OCI-LY1 (cell line): Measurements from ENCODE around the gene SLK.

Experiments
- H2AFZ ChIP-seq: fragments of 200-600 bp; sonication (generic), shearing (Covaris generic); 2 replicates; pipeline ENCODE4 v1.6.0; 2014; ENCODE audit warnings: antibody characterized with exemption, mild to moderate bottlenecking, low read length
- H3F3A ChIP-seq: fragments of 200-600 bp; sonication (generic), shearing (Covaris generic); 2 replicates; pipeline ENCODE4 v1.6.0; 2014; ENCODE audit warnings: mild to moderate bottlenecking, antibody characterized with exemption, low read length, moderate library complexity; ENCODE audit not compliant: insufficient read depth
- H3K27ac ChIP-seq: fragments of 200-600 bp; sonication (generic); 2 replicates; pipeline ENCODE4 v1.5.1; 2014; ENCODE audit warnings: low read length, mixed run types, mild to moderate bottlenecking, low read depth; ENCODE audit not compliant: poor library complexity, severe bottlenecking
- H3K27me3 ChIP-seq: fragments of 200-600 bp; sonication (generic); 2 replicates; pipeline ENCODE4 v1.6.0; 2014; ENCODE audit warnings: antibody characterized with exemption, mild to moderate bottlenecking, low read length, moderate library complexity; ENCODE audit not compliant: insufficient read depth
- H3K36me3 ChIP-seq: fragments of 200-600 bp; sonication (generic); 2 replicates; pipeline ENCODE4 v1.6.1; 2014; ENCODE audit warnings: mild to moderate bottlenecking, antibody characterized with exemption, low read length, moderate library complexity, mixed read lengths; ENCODE audit not compliant: insufficient read depth
- H3K4me1 ChIP-seq: fragments of 200-600 bp; sonication (generic); 2 replicates; pipeline ENCODE4 v1.5.1; 2014; ENCODE audit warnings: mild to moderate bottlenecking, low read length, moderate library complexity; ENCODE audit not compliant: insufficient read depth, severe bottlenecking
- H3K4me2 ChIP-seq: fragments of 200-600 bp; sonication (generic), shearing (Covaris generic); 2 replicates; pipeline ENCODE4 v1.6.1; 2014; ENCODE audit warnings: low read length
- H3K4me3 ChIP-seq: fragments of 200-600 bp; sonication (generic); 2 replicates; pipeline ENCODE4 v1.5.1; 2014; ENCODE audit warnings: low read length, low read depth, mild to moderate bottlenecking, mixed read lengths; ENCODE audit not compliant: poor library complexity, severe bottlenecking
- H3K79me2 ChIP-seq: fragments of 200-600 bp; shearing (Covaris generic); 2 replicates; pipeline ENCODE4 v1.6.1; 2016; ENCODE audit warnings: mixed run types, low read length, mixed read lengths; ENCODE audit not compliant: insufficient read depth
- H3K9ac ChIP-seq: fragments of 200-600 bp; sonication (generic), shearing (Covaris generic); 2 replicates; pipeline ENCODE4 v1.6.1; 2014; ENCODE audit warnings: mild to moderate bottlenecking, low read length, mixed read lengths
- H3K9me2 ChIP-seq: fragments of 200-600 bp; sonication (generic), shearing (Covaris generic); 2 replicates; pipeline ENCODE4 v1.6.1; 2014; ENCODE audit warnings: low read depth, mild to moderate bottlenecking, low read length, mixed read lengths
- H3K9me3 ChIP-seq: fragments of 200-600 bp; shearing (Covaris generic); 2 replicates; pipeline ENCODE4 v1.6.1; 2014; ENCODE audit warnings: low read length, mixed read lengths
- H4K20me1 ChIP-seq: fragments of 200-600 bp; sonication (generic), shearing (Covaris generic); 2 replicates; pipeline ENCODE4 v1.6.0; 2016; ENCODE audit warnings: mild to moderate bottlenecking, low read length; ENCODE audit not compliant: insufficient read depth
- CTCF ChIP-seq: fragments of 200-600 bp; sonication (generic), shearing (Covaris generic); IDR thresholded peaks from 2 replicates; pipeline ENCODE4 v1.5.1; 2017; ENCODE audit warnings: mild to moderate bottlenecking, antibody characterized with exemption, low read length, moderate library complexity, mixed read lengths
- EZH2 ChIP-seq: fragments of 200-600 bp; sonication (generic), shearing (Covaris generic); IDR thresholded peaks from 2 replicates; pipeline ENCODE4 v1.8.0; 2017; ENCODE audit warnings: borderline replicate concordance, mixed run types, mild to moderate bottlenecking, antibody characterized with exemption, low read length, moderate library complexity, mixed read lengths

SLK gene

GRCh38 chr10:103983367-103983911, 16.5 kb downstream of the SLK start:
- TF ChIP-seq EZH2 (no peak), CTCF (no peak)
- Histone ChIP-seq H3K9me3 (no peaks in the 10 kb centered on the region), H2AFZ (no peak overlapping the region), H3K4me1 (peaks cover 69% of the 10 kb centered on the region), H3F3A (no peaks in the 10 kb centered on the region; the same call in 1 of the 2 replicates), H3K9ac (peak overlapping the region; percentile 16; the same call in 1 of the 2 replicates), H3K79me2 (peaks cover 41% of the 10 kb centered on the region), H3K4me3 (peak overlapping the region; percentile 21), H4K20me1 (no peaks in the 10 kb centered on the region), H3K27ac (peak overlapping the region; percentile 74), H3K36me3 (no peaks in the 10 kb centered on the region), H3K27me3 (no peaks in the 10 kb centered on the region), H3K4me2 (peak overlapping the region; percentile 49), H3K9me2 (no peaks in the 10 kb centered on the region)

- TF ChIP-seq EZH2 (no peak), CTCF (no peak)
- Histone ChIP-seq H3K27me3 (no peaks in the 10 kb centered on the region), H3K9me3 (no peaks in the 10 kb centered on the region), H3K9me2 (no peaks in the 10 kb centered on the region), H3K4me3 (no peak overlapping the region), H3K27ac (no peak overlapping the region), H3K36me3 (no peaks in the 10 kb centered on the region), H2AFZ (no peak overlapping the region), H3F3A (no peaks in the 10 kb centered on the region; the same call in 1 of the 2 replicates), H3K79me2 (peaks cover 22% of the 10 kb centered on the region), H4K20me1 (no peaks in the 10 kb centered on the region), H3K9ac (no peak overlapping the region), H3K4me1 (peaks cover 65% of the 10 kb centered on the region), H3K4me2 (no peak overlapping the region)
Observed at GRCh38 chr10:103985726-103986125, 18.8 kb downstream of the SLK start.

DNA sequence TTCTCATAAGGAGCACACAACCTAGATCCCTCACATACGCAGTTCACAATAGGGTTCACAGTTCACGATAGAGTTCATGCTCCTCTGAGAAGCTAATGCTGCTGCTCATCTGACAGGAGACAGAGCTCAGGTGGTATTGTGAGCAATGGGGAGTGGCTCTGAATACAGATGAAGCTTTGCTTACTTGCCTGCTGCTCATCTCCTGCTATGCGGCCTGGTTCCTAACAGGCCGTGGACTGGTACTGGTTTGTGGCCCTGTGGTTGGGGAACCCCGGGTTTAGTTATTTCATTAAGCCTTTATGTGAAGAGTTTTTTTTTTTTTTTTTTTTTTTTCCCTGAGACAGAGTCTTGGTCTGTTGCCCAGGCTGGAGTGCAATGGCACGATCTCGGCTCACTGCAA, 19.4 kb downstream of the SLK start:
- no peaks in the 10 kb centered on the region; the same call in 1 of the 2 replicates for H3F3A ChIP-seq
- TF ChIP-seq EZH2 (no peak), CTCF (no peak)
- H3K4me1 ChIP-seq = peaks cover 65% of the 10 kb centered on the region
- no peaks in the 10 kb centered on the region for H3K9me2 ChIP-seq
- no peaks in the 10 kb centered on the region for H3K36me3 ChIP-seq
- no peak overlapping the region for H3K9ac ChIP-seq
- H3K79me2 ChIP-seq = peaks cover 17% of the 10 kb centered on the region
- H3K27ac ChIP-seq = peak overlapping the region; percentile 2
- no peak overlapping the region for H2AFZ ChIP-seq
- no peak overlapping the region for H3K4me3 ChIP-seq
- no peaks in the 10 kb centered on the region for H3K27me3 ChIP-seq
- no peak overlapping the region for H3K4me2 ChIP-seq
- no peaks in the 10 kb centered on the region for H3K9me3 ChIP-seq
- H4K20me1 ChIP-seq = no peaks in the 10 kb centered on the region
